NOMO-1 treated with dmso at 0.1 percent for 144 hours (cell line): ENCODE data around the gene METTL25.
"Not testable (repeated sequence)": the region's sequence is repeated elsewhere in the genome, so short reads cannot be mapped to it uniquely, and the experiment has no call there.

ENCODE experiments used
- DNase-seq: peaks from one replicate; lab custom pipeline; 2025; ENCODE audit not compliant: unreplicated experiment; lab: John Stamatoyannopoulos, UW

The METTL25 gene

GRCh38 chr12:82358200-82359114 lies at the start of gene METTL25, which contains the start of gene CCDC59:
Gene METTL25 (plus strand): TSS chr12:82358529. CDS start chr12:82358566, 37 bp downstream.
Gene CCDC59 (minus strand): TSS chr12:82358387. CDS start chr12:82358376, 11 bp downstream.
- peak; percentile 93 for DNase-seq

GRCh38 chr12:82314406-82314892 lies 43.9 kb upstream of the METTL25 start:
- DNase-seq, result no peak

- DNase-seq, result no peak
Measured at GRCh38 chr12:82319276-82319675, 39.1 kb upstream of the METTL25 start.

- DNase-seq, result no peak
Measured at GRCh38 chr12:82325540-82326336, 32.6 kb upstream of the METTL25 start.

GRCh38 chr12:82326905-82327503 lies 31.3 kb upstream of the METTL25 start:
- DNase-seq, result no peak

- no peak for DNase-seq
Measured at GRCh38 chr12:82327861-82328260, 30.5 kb upstream of the METTL25 start.

GRCh38 chr12:82329508-82329907 lies 28.8 kb upstream of the METTL25 start:
- no peak for DNase-seq

GRCh38 chr12:82350161-82350560 lies 8.2 kb upstream of the METTL25 start:
- DNase-seq, result no peak

GRCh38 chr12:82351390-82351789 lies 6.9 kb upstream of the METTL25 start:
- DNase-seq, result no peak

GRCh38 chr12:82357340-82357739 lies 989 bp upstream of the METTL25 start:
- DNase-seq, result no peak

- no peak for DNase-seq
Measured at GRCh38 chr12:82357845-82358199, 507 bp upstream of the METTL25 start.

GRCh38 chr12:82359115-82359478 lies 768 bp downstream of the METTL25 start:
- DNase-seq, result no peak

- DNase-seq, result not testable (repeated sequence)
Measured at GRCh38 chr12:82360834-82361233, 2.5 kb downstream of the METTL25 start.

- no peak for DNase-seq
Measured at GRCh38 chr12:82361461-82361915, 3.2 kb downstream of the METTL25 start.

- DNase-seq, result no peak
Measured at GRCh38 chr12:82363990-82364389, 5.7 kb downstream of the METTL25 start.

- DNase-seq, result no peak
Measured at GRCh38 chr12:82366197-82366596, 7.9 kb downstream of the METTL25 start.

GRCh38 chr12:82375201-82375600 lies 16.9 kb downstream of the METTL25 start:
- DNase-seq, result no peak

GRCh38 chr12:82378997-82379396 lies 20.7 kb downstream of the METTL25 start:
- DNase-seq, result no peak

- DNase-seq, result no peak
Measured at GRCh38 chr12:82383930-82384552, 25.7 kb downstream of the METTL25 start.

GRCh38 chr12:82398879-82399278 lies 40.5 kb downstream of the METTL25 start:
- DNase-seq, result no peak

- DNase-seq, result no peak
Measured at GRCh38 chr12:82400819-82401218, 42.5 kb downstream of the METTL25 start.
